HG02885 (cell line): ENCODE data around the gene CMSS1.
"Not testable (repeated sequence)": the region's sequence is repeated elsewhere in the genome, so short reads cannot be mapped to it uniquely, and the experiment has no call there.

Experiments
- ATAC-seq: cut with Tn5 transposase; IDR thresholded peaks from one replicate; pipeline ENCODE4 v1.9.1; 2021; ENCODE audit warnings: mild to moderate bottlenecking; ENCODE audit not compliant: unreplicated experiment, poor library complexity

The CMSS1 gene

DNA sequence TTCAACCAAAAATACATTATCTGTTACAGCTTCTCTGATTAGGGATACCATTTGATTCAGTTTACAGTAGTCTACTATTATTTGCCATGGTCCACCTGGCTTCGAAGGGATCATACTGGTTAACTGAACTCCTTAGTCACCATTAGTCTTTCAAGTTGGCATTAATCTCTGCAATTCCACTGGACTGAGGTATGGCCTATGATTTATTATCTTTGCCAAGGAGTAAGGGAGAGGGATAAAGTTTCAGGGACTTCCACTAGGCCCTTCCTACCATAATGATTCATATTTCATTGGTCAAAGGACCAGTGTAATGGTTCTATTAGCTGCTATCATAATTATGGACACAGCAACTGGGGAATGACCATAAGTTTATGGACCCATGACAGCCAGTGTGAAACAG lies 7.3 kb upstream of the CMSS1 start:
- no peak for ATAC-seq

DNA sequence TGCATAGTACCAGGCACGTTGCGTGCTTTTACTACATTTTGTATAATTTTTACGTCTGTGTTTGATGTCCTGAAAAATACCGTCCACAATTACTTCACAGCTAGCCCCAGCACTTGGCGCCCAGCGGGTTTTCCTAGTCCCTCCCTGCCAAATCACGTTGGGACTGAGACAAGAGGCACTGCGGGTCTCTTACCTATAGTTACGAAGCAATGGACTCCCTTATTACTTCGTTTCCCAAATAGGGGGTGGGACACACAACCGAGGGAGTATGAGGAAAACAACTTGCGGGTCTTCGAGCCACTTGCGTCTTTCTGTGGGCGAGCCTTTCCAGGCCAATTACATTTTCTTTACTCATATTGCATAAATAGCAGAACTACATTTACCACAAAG lies 620 bp upstream of the CMSS1 start:
- ATAC-seq = no peak

DNA sequence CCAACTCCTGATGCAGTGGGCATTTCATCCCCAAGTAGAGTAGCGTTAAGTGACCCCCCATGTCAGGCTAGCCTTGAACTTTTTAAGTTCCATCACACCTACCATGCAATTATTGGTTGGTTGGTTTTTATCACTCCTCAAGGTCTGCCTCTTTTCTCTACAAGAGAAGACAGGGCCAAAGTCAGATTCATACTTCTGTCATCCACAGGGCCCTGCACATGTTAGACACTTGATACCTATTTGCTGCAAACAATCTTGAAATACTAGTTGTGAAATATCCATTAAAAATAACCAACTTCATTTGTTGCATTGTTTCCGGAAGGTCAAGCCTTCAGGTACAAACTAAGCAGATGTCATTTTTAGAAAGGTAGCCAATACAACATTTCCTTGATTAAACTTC lies 1.2 kb downstream of the CMSS1 start:
- ATAC-seq = no peak

DNA sequence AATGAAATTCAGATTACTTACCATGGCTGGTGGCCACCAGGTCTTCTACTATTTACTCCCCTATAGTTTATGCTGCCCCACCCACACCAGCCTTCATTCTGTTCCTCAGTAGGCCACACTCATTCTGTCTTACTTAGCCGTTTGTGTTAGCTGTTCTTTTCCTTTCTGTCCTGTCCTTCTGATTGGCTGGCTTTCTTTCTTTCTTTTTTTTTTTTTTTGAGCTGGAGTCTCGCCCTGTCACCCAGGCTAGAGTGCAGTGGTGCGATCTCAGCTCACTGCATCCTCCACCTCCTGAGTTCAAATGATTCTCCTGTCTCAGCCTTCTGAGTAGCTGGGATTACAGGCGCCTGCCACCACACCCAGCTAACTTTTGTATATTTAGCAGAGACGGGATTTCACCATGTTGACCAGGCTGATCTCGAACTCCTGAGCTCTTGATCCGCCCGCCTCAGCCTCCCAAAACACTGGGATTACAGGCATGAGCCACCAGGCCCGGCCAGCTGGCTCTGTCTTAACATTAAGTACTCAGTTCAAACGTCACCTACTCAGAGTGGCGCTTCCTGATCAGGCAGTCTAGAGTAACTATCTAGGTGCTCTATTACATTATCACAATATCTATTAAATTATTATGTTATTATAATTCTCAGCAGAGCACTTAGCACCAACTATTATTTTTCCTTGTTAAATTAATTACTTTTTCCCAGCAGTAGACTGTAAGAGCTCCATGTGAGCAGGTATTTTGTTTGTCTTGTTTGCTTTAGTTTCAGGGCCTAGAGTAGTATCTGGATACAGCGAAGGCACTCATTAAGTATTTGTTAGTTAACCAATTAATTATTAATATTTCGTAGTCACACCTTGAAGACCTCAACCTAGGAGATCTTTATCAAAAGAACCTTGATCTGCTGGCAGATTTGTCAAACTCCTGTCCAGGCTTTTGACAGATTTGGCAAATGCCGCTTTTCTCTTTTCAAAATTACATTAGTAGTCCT lies 6.4 kb downstream of the CMSS1 start:
- no peak for ATAC-seq

DNA sequence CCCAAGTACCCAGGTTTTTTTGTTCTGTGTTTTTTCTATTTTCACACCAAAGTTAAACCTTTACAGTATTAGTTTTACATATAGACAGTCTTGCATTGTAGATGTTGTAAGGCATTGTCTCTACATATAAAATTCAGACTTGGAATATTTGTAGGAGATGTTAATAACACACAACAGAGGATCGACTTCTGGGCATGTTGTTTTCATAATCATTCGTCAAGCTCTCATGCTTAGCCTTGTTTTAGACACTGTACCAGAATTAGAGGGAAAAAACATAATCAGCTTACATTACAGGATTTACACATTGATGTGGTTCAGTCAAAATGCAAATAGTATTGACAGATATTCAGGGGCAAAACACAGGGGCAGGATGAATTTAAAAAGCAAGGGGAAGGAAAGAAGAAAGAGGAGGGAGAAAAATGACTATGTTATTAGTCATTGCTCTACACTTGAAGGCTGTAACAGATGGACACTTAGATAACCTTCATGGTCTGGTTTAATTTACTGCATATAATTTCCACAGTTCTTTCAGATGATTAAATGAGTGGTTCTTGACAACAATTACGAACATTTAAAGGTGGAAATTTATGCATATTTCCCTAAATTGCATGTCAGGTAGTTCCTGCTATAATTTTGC lies 7.5 kb downstream of the CMSS1 start:
- ATAC-seq = no peak

DNA sequence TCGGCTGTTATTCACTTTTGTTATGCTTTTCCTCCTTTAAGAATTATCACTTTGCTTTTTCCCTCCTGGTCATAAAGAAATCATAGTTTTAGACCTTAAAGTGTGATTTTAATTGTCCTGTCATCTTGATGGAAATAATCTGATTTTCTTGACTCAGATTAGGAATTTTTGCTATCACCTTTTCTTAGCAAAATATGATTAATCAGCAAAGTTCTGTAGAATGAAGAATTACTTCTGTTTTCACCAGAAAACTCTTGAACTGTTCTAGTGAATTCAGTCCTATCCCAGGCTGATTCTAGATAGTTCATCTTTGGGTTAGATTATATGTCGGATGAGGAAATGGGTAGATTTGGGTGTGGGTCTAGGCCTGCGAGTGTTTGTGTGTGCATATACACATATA lies 12.2 kb downstream of the CMSS1 start:
- ATAC-seq = no peak

DNA sequence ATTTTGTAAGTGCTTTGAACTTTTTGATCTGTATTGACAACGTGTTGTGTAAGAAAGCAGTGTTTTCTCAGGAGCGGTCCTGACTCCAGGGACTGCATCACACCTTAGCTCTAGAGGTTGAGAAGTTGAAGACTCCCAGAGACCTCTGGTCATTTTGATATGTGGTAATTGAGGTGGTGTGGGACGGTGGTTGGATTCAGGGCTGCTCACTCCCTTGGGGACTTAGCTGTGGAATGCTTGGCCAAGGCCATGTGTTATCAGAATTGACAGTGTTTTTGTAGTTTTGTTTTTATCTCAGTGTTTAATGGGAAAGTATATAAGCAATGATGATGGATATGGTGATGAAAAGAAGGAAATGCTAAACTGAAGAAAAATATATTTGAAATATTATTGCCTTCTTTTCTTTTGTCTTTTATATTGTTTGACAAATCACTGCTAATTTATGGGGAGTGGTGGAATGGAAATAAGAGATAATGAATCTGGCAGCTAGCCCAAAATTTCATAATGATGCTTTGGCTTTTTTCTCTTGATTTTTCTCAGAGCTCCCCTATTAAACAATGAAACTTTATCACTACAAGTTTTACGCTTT lies 16.0 kb downstream of the CMSS1 start:
- no peak for ATAC-seq

DNA sequence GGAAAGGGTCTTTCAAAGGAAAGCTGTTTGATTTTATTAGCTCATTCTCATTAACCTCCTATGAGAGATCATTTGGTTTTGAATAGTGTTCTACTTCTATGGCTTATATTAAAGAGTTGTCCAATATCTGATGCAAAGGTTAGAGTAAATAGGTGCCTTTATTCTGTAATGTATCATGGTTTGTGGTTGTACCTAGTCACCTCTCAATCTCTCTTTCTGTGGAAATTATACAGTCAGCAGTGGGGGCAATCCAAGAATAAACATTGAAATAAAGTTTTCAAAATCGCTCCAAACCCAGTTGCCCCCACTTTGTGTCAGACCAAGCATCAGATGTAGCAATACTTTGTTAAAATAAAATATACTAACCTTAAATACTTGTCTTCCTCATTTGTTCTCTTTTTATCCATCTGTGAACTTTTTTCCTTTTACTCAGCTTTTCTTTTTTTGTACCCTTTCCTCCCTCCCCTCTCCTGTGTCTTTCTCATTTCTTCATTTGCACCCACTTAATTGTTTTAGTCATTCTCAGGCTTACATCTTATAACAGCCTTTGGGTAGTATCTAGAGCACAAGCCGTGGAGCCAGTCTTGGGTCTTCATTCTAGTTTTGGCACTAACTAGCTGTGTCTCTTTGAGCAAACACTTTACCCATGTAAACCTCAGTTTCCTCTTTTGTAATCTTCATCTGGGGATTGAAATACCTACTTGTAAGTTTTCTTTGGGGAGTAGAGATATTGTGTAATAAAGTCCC lies 16.7 kb downstream of the CMSS1 start:
- no peak for ATAC-seq

DNA sequence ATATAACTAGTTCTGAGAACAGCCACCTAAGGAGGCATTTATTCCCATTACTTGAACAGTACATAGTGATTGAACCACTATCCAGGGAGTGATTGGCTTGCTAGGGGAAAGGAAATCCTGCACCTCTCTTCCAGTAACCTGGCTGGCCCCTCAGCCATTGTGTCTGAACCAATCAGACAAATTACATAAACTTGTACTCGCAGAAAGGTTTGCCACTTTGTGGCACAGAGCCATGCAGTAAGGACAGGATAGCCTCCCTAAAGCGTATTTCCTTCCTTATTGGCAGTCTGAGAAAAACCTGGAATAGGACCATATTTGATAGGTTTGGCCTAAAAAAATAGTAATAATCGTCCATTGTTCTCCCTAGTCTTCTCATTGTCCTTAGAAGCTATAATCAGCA lies 19.0 kb downstream of the CMSS1 start:
- no peak for ATAC-seq

DNA sequence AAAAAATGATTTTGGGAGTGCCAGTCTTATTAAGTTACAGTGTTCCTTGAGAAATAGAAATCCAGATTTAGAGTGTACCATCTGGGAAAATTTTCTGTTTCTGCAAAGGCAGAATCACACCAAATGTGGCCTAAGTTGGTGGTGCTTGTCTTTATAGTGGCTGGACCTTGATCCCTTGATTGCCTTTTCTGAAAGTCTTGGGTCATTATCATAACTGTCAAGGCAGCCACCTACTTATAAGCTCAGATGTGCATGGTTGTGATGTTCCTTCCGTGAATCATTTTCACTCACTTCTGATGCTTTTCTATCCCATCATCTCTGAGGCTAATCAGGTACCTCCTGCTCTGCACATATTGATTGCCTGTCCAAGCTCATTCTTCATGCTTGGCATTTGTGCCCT lies 20.1 kb downstream of the CMSS1 start:
- ATAC-seq = no peak

DNA sequence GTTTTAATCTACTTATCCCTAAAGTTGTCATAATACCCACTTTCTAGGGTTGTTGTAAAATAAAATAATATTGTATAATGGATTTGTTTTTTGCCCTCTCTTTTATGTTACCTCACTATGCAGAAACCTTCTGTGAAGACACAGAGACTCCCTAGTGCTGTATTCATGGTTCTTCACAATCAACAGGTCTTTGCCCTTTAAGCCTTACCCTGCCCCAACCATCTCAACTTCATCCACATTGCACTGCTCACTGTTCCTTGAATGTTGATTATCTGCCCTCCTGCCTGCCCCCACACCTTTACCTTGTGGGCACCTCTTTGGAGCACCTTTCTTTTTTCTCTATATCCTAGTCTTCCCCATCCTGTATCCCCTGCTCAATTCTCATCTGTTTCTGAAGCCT lies 21.1 kb downstream of the CMSS1 start:
- ATAC-seq = no peak

DNA sequence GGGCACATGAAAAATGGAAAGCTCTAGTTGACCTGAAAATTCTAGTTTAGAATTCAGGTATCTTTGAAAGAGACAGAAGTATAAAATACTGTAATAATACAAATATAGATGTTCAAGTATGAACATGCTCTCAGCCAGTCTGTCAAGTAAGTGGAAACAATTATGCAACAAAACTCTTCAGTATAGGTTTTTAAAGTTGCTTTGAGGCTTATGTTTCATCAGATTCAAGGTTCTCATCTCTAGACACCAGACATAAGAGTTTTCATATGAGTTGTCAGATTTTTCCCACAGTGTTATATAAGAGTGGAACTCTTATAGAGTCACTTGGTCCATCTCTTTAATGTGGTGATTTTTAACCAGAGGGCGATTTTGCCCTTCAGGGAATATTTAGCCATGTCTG lies 22.0 kb downstream of the CMSS1 start:
- ATAC-seq = no peak

DNA sequence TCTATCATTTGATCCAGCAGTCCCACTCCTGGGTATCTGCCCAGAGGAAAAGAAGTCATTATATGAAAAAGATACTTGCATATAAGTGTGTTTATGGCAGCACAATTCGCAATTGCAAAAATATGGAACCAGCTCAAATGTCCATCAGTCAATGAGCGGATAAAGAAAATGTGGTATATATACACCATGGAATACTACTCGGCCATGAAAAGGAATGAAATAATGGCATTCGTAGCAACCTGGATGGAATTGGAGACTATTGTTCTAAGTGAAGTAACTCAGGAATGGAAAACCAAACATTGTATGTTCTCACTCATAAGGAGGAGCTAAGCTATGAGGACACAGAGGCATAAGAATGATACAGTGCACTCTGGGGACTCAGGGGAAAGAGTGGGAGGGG lies 24.3 kb downstream of the CMSS1 start:
- not testable (repeated sequence) for ATAC-seq

DNA sequence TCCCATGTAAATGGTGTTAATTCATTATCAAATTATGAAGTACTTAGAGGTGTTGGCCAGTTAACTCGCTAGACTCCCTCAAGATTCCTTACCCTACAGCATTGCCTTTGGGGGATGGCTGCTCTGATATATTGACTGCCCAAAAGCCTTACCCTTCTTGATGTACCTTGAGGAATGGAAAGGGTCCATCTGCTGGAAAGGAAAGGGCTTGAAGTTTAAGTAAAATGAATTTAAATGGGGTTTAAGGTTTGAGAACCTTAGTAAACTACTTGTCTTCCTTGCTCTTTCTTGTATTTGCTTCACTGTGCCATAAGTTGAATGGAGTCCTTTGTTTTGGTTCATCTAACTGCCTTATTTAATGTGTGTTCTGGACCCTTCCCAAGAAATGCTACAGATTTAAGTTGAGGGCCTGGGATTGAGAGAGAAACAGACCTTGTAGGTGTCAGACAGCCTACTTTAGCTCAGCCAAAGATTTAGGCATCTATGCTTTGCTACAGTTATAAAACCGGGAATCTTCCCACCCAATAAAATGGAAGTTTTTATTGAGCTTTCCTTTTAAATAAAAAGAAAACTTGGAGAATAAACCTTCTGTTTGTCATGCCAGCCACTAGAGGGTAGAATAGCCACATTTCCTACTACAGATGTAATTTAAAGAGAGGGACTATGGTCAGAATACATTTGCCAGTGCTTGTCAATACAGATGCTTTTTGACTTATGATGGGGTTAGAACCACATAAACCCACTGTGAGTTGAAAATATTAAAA lies 25.3 kb downstream of the CMSS1 start:
- ATAC-seq = peak; percentile 60

DNA sequence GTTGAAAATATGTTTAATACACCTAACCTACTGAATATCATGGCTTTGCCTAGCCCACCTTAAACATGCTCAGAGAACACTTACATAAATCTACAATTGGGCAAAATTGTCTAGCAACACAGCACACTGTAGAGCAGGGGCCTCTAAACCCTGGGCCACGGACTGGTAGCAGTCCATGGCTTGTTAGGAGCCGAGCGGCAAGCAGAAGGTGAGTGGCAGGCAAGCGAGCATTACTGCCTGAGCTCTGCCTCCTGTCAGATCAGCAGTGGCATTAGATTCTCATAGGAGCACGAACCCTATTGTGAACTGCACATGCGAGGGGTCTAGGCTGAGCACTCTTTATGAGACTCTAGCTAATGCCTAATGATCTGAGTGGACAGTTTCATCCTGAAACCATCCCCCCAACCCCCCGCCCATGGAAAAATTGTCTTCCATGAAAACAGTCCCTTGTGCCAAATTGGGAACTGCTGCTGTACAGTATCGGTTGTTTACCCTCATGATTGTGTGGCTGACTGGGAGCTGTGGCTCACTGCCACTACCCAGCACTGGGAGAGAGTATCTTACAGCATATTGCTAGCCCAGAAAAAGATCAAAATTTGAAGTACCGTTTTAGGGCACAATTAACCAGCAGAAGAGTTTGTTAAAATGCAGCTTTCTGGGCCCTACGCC lies 26.1 kb downstream of the CMSS1 start:
- ATAC-seq = peak; percentile 2

DNA sequence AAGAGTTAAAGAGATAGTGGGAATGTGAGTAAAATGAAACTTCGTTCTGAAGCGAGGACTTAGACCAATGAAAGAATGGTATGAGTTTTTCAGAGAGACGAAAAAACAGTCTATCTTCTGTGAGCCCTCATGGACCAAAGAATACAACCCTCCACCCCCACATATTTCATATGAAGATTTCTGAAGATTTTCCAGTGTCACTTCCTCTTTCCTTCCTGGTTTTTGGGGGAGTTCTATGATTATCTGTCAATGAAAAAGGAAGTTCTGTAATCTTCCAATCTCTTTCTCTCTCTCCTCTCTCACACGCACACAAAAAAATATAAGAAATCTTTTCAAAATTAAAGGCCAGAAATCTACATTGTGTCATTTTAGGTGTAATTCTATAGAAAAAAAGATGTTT lies 27.7 kb downstream of the CMSS1 start:
- ATAC-seq = no peak

DNA sequence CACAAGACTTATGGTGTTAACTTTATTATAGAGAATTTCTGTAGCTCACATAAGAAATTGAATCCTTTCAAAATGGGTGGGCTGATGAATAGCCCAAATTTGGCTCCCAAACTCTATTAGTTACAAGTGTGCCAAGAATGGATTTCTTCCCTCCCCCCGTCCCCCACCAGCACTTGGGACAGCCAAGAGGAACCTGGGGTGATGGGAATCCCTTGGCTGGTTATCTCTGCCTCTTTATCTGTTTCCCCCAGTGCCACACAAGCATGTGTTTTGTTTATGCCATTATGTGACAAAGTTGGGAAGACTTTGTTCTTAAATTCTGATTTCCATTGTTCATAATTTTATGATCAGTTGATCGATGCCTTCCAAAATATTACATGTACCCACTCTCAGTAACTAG lies 28.3 kb downstream of the CMSS1 start:
- ATAC-seq = no peak

DNA sequence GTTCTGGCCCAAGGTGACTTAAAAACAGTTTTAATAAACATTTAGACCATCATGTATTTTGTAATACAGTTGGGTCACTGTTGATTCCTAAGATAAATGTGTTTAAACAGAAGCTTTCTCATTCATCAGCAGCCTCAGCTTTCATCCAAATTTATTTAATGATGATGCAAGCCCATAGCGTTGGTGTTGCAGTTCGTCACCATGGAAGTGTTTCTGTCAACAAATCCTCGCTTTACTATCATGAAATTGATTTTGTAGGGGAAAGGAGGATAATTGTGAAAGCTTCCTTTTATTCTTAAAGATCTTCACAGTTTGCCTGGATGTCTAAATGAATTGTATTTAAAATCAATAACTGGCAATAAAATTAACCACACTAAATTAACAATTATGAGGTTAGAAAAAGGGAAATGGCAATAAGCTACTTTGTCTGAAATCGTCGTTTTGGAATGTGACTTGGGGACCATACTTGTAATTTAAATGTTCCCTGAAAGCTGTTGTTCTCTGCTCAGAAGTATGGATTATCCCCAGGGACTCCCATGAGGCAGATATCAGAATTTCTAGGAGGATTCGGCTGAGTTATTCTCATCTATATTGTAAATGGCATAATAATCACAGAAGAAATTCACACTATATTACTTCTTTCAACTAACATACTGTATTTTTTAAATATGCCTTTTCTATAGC lies 29.0 kb downstream of the CMSS1 start:
- ATAC-seq = no peak

DNA sequence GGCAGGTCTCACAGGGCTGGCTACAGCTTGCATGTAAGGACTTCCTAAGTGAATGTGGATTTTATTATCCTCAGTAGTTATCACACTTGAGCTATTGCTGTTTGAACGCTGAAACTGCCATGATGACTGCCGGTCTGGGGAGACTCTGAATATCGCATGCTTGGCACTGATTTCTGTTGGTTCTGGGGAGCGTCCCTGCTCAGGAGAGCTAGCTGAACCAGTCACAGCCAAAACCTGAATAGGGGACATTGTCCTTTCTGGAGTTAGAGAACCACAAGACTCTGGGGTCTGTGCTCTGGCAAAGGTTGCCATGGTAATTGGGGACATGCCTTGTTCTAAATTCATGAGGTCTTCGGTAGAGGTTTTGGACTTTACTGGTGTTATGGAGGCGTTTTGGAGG lies 30.8 kb downstream of the CMSS1 start:
- ATAC-seq = no peak
